NCI-H2227 (cell line): ENCODE measurements around the gene SCRT2.
A peak's percentile ranks its signal among the peaks of the same experiment; 100 is the strongest.
"Not testable (repeated sequence)": the region's sequence is repeated elsewhere in the genome, so short reads cannot be mapped to it uniquely, and the experiment has no call there.

Source experiments
- DNase-seq: peaks from one replicate; lab custom pipeline; 2025; ENCODE audit not compliant: unreplicated experiment; lab: John Stamatoyannopoulos, UW

The SCRT2 gene

DNA sequence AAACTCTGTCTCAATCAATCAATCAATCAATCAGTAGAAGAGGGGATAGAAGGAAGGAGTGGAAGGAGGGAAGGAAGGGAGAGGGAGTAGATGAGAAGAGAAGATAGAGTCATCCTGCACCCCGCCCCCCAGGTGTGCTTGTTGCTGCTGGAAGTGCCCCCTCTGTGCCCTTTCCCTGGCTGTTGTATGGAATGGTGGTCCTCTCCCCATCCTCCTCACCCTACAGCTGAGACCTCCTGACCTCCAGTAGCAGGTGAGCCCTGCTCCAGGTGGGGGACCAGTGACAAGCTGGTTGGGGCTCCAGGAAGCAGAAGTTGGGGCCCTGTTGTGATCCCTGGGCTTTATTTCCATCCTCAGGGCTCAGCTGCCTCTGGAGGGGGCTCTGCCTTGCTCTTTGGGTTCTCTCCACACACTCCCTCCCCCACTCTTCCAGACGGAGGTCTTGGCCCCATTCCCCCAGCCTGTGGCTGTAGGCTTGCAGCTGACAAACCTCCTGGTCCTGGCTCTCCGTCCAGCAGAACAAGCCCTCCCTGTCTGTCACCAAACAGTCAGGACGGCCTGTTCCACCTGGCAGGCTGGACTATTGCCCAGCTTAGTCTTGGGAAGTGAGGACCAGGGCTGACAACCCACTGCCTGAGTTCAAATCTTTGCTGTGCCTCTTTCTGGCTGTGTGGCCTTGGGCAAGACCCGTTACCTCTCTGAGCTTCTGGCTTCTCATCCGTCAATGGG lies 26.0 kb upstream of the SCRT2 start:
- DNase-seq: no peak

DNA sequence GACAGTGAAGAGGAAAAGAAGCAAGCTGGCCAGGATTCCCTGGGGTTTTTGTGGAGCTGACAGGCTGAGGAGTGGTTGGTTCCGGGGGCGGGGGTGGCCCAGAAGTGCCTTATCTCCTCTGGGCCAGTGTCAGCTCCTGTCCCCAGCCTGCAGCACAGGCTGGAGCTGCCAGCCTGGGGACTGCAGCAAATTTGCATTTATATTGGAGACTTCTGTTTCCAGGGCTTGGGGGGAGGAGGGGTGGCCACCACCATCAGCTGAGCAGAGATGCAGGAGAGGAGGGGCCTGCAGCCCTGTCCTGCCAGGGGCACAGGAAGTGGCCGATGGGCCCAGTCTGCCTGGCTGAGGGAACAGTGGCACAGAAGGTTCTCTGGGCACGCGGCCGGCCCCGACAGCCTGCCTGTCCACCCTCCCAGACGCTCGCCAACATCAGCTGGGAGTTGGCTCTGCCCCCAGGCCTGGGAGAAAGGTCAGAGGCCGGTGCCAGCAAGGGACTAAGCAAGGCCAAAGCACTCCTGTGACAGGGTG lies 24.3 kb upstream of the SCRT2 start:
- DNase-seq: no peak

DNA sequence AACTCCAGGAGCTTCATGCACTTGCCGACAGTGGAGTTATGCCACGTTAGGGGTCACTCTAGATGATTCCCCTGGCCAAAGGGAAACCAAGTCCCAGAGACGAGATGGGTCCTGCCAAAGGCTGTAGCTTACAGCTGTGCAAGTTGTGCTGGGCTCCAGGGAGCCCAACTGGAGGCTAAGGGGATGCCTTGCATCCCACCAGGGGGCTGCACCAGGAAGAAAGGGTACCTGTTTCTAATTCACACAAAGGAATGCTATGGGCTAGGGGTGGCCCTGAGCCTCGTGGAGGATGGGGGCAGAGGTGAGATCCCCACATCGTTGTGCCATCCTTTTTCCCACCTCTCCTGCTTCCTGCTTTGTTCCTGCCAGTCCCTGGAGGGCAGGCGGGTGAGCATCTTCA lies 23.7 kb upstream of the SCRT2 start:
- DNase-seq: no peak

DNA sequence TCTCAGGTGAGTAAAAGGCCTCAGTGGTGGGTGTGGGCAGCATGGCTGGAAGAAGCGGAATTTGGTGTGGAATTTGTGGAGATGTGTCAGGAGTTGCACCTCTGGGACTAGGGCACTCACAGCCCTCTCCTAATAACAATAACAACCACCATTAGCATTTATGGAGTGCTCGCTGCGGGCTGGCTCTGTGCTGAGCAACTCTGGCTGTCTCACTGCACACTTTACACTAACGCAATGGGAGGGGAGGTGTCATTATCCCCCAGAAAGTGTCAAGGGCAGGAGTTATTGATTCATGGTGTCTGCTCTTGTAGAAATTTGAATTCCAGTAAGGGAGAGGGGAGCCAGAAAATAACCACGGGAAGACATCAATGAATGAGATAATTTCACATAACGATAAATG lies 22.7 kb upstream of the SCRT2 start:
- peak; percentile 66 for DNase-seq

DNA sequence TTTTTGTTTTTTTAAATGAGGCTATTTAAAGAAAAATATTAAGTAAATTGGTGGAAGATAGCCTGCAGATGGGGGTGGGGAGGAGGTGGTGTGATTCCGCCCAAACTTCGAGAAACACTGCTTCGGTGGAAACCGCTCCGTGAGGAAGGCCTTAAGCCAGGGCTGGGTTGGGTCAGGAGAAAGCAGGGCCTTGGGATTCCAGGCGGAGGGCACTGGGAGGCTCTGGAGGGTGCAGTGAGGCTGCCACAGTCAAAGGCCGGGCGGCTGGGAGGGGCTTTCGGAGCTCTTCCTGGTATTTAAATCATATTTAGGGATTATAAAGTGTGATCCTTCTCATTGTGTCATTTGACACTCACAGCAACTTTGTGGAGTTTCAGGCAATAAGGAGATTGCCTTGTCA lies 22.2 kb upstream of the SCRT2 start:
- no peak for DNase-seq

DNA sequence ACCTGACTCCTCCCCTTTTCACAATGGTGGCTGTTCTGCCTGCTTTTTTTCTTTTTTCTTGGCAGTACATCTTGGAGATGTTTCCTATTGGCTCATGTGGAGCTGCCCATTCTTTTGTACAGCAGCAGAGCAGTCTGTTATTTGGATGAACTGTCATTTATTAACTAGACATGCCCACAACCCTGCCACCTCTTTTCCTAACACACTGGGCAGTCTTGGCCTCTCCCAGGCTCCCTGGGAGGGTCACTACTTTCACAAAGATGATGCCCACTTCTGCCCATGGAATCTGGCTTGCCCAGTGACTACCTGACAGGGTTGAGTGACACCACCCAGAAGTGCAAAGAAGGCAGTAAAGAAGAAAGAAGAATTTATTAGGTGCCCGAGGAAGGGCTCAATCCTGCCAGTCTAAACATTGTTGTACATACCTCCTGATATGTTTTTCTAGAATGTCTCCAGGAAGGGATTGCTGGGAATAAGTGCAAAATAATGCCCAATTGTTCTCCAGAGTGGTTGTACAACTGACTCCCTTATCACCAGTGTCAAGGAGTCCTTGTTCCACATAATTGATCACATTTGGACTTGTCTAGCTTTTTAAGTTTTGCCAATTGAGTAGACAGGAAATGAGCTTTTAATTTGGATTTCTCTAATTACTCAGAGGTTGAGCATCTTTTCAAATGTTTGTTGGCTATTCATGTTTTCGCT lies 19.7 kb upstream of the SCRT2 start:
- no peak for DNase-seq

DNA sequence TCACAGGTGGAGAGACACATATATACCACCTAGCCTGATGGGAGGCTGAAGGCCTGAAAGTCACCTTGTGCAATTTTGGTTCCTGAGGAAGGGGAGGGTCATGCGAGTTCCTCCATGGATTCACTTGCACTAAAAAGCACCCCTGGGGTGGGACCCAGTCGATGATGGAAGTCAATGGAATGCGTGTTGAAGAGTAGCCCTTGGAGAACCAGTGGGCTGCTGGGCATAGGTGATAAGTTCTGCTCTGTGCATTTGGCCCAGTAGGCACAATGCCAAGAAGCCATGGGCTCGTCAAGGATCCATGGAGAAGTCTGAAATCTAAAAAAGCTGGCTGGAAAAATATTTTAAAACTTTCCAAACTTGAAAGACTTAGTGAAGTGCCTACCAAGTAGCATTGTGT lies 18.9 kb upstream of the SCRT2 start:
- no peak for DNase-seq

DNA sequence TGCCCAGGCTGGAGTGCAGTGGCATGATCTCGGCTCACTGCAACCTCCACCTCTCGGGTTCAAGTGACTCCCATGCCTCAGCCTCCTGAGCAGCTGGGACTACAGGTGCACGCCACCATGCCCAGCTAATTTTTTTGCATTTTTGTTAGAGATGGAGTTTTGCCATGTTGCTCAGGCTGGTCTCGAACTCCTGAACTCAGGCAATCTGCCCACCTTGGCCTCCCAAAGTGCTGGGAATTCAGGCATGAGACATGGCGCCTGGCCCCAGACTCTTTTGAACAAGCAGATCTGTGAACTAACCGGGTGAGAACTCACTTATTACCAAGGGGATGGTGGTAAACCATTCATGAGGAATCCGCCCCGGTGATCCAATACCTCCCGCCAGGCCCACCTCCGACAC lies 18.2 kb upstream of the SCRT2 start:
- DNase-seq: not testable (repeated sequence)

DNA sequence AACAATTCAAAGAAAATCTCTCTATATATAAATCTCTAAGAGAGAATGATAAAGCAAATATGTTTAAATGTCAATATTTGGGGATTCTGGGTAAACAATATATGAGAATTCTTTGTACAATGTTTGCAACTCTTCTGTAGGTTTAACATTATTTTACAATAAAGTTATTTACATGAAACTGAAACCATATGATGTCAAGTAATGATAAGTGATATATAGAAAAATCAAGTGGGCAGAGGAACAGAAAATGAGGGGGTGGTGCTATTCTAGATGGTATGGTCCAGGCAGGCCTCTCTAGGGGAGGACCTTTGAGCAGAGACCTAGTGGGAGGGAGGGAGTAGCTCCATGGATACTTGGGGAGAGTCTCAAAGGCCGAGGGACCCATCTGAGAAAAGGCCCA lies 16.4 kb upstream of the SCRT2 start:
- no peak for DNase-seq

DNA sequence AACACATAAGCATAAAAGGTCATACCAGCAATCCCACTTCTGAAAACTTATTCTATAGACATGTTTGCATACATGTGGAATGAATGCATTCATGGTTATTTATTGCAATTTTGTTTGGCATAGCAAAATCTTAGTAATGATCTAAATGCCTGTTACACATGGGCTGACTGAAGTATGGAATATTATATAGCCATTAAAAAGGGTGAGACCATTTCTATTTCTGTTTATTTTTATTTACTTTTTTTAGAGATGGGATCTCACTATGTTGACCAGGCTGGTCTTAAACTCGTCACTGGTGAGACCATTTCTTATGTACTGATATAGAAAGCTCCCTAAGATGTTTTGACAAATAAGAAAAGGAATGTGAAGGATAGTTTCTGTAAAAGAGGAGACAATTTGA lies 14.3 kb upstream of the SCRT2 start:
- no peak for DNase-seq

DNA sequence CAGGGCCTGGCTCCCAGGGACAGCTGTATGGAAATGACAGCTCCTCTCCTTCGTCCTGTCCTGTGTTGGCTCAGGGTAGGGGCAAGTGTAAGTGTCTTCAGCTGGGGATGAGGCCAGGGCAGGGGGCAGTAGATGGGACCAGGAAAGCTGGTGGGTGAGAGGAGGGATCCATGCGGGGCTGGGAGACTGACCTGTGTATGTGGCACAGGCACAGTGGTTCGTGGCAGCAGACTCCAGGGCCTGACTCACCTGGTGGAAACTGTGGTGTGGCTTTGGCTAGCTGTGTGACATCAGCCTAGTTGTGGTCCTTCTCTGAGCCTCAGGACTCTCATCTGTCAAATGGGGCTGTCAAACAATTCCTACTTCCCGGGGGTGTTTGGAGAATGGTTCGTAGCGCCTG lies 13.7 kb upstream of the SCRT2 start:
- DNase-seq: no peak

DNA sequence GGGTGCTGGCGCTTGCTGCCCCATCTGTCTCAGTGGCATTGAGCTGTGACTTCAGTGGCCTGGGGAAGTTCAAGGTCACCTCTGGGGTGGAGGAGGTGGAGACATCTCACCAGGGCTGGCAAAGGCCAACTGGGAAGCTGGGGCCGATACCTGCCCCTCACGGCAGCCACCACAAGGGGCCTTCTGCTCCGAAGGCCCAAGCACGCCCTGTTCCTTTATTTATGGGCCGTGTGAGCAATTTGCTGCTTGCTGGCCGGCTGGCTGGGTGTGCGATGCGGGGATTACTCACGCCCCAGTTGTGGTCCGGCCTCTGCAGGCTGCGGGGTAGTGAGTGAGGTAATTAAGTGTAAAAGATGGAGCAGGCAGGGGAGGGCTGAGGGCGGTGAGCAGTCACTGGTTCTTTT lies 13.2 kb upstream of the SCRT2 start:
- peak; percentile 81 for DNase-seq

DNA sequence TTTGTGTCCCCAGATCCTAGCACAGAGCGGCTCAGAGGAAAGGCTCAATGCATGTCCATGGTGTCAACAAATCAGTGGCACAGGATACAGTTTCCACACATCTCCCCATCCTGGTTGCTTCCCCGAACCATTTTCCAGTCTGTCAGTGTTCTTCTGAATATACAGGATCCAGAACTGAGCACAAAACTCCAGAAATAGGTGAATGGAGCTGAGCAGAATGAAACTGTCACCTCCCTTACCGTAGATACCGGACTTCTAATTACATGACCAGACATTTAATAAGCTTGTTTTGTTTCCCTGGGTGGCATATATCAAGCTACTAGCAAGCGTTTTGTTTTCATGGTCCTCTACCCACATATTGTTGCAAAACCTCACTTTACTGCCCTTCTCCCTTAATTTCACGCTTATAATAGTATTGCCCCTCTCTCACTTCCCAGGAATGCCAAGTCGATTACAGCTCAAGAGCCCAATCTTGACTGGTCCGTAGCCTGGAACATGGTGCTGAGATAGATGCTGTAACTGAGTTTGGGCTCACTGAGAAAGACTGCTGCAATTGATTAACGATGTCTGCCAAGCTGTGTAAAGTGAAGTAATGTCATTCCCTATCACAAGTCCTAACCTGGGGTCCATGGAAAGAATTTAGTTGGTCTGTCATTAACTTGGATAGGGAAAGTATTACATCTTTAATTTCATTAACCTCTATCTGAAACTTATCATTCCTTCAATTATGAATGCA lies 12.0 kb upstream of the SCRT2 start:
- DNase-seq: no peak

DNA sequence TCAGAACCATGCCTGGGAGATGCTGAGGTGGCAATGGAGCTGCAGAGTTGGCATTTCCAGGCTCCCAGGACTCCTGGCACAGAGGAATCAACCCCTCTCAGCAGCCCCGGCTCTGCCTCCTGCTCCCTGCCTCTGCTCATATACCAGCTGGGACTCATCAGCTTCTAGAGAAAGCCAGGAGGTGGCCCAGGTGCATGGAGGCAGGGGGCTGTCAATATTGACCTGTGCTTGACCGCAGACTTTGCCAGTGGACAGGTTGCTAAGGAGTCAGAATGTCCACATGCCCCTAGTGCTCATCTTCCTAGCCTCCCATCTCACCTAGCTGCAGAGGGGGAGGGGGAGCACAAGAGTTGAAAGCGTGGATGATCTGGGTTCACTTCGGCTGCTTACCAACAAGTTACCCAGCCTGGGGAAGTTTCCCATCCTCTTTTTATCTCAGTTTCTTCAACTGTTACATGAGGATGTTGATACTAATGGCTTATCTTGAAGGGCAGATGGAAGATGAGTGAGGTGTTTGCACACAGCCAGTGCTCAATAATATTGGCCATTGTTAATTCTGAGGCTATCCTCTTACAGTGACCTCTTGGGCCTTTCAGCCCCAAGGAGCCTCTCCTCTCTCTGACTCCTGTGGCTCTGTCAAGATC lies 9.2 kb upstream of the SCRT2 start:
- no peak for DNase-seq

DNA sequence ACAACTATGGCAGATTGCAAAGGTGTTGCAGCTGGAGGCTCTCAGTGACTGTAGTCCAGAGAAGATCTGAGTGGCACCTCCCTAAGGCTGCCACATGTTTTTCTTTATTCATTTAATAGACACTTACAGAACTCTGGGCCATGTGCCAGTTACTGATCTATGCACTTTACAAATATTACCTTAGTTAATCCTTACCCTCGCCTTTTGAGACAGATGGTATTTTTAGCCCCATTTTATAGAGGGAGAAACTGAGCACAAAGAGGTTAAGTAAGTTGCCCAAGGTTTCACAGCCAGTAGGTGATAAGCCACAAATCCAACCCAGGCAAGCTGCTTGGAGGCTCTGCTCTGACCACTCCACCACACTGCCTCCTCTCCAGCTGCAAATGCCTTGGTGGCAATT lies 6.5 kb upstream of the SCRT2 start:
- DNase-seq: peak; percentile 7

DNA sequence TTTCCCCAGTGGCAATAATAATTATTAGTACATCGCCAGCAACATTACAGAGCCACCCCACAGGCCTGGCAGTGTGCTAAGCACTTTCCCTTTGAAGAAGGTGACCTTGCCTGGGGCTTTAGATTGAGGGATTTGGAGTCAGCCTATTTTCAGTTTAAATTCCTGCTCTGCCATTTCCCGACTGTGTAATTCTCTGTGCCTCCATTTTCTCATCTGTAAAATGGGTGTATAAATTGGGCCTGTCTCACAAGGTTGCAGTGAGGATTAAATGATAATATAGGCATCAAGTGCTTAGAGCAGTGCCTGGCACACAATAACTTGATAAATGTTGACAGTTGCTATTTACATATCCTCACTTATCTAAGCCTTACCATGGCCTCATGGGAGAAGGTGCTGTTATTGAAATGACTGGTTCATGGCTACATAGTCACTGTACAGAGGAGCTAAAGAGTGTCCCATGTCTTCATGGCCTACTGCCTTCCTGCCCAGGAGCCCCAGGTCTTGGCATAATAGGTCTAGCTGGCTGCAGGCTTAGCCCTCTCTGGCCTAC lies 5.1 kb upstream of the SCRT2 start:
- DNase-seq: no peak

DNA sequence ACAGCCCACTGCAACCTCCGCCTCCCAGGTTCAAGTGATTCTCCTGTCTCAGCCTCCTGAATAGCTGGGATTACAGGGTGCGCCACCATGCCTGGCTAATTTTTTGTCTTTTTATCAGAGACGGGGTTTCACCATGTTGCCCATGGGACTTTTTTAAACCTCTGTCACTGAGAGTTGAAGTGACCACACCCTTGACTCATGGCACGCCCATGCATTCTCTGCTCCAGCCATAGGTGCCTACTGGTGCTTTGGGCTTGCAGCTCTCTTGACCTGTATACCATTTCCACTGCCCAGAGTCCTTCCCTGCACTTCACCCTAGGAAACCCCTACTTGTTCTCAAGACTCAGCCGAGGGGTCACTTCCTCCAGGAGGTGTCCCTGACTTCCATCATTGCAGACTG lies 2.4 kb upstream of the SCRT2 start:
- DNase-seq: no peak

DNA sequence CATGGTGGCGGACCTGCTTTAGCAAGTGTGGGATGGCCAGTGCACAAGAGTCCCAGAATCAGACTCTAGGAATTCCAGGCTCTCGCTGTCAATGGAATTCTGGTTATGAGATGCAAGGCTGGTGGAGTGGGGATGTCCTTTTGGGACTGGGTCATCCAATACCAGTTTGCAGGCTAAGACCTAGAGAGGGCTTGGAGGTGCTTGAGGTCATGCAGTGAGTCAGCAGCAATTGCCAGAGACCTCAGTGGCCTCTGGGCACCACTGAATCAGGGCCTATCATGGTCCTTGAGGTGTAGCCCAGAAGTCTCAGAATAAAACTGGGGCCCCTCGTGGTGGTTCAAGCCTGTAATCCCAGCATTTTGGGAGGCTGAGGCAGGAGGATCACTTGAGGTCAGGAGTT lies 1.4 kb upstream of the SCRT2 start:
- no peak for DNase-seq

DNA sequence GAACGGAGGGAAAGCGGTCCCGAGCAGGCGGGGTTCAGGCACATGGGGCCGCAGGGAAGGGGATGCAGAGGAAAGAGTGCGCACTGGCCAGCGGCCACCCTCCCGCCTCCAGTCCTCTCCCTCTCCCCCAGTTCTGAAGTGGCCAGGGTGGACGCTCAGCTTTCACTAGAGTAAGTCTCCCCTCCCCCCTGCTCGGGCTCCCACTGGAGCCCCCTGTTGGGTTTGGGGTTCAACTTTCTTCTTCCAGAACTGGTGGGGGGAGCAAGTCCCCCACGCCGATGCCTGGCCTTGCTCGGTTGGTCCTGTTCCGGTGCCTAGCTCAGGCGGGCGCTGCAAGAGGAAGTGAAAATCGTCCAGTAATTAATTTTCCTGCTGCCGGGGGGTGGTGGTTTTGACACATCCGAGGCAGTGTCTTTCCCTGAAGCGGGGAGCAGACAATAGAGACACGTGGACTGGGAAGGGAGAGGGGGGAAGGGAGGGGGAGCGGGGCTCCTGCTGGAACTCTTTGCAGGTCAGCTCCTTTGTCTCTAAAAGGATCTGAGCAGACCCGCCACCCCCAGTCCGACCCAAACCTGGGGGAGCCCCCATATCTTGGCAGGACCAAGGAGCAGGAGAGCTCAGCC lies 824 bp upstream of the SCRT2 start:
- peak; percentile 66 for DNase-seq

DNA sequence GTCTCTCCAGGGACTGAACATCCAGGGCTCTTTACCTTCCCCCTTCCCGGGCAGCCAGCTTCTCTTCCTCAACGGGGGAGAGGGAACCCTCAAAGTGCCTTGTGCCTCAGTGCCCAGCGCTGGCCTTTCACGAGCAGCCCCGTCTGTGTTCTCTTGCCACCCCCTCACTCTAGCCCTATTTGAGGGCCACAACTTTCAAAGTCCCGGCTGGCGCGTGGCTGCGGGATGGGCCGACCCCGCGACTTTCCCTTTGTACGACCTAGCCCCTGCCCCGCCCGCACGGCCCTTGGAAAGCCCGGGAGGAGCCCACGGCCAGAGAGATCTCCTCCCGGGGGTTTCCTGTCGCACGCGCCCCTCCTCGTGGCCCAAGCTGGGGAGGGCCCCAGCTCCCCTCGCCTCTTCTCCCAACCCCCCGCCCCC lies 559 bp downstream of the SCRT2 start:
- DNase-seq: peak; percentile 52

DNA sequence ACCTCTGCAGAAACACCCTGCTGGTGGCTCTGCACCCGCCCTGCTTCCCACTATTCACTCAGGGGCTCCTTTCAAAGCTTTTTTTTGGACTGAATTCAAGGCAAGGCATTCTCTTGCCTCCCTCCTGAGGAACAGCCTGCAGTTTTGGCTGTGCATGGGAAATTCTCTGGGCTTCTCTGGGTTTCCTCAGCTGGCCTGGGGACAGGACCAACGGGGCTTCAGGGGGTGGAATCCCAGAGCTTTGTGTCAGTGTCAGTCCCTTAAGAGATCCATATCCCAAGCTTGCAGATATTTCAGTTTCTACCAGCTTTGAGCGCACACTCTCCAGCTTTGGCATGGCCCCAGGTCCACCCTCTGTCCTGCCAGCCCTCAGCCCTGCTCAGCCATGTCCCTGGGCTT lies 2.0 kb downstream of the SCRT2 start:
- no peak for DNase-seq
